Upper lobe of right lung (tissue), 1 donor: ENCODE data around the gene PTPRG. TPM values are rescaled to one million over a fixed set of nuclear protein-coding genes. Genes with fewer than 3 reads are reported as not detected.
A peak's percentile ranks its signal among the peaks of the same experiment; 100 is the strongest.

Experiments
- ATAC-seq: fragments of 200-7000 bp; cut with Tn5 transposase; one replicate; pipeline ENCODE4 v1.9.1; 2020; ENCODE audit warnings: mild to moderate bottlenecking, moderate library complexity
- DNase-seq: peaks from one replicate; pipeline ENCODE4 v3.0.0-alpha.2; 2020
- H3K27ac ChIP-seq: fragments of 200-600 bp; one replicate; pipeline ENCODE4 v1.8.0; 2022
- H3K27me3 ChIP-seq: fragments of 200-600 bp; one replicate; pipeline ENCODE4 v1.8.0; 2022; ENCODE audit warnings: mild to moderate bottlenecking
- H3K36me3 ChIP-seq: fragments of 200-600 bp; one replicate; pipeline ENCODE4 v1.8.0; 2022
- H3K4me1 ChIP-seq: fragments of 200-600 bp; one replicate; pipeline ENCODE4 v1.8.0; 2022
- H3K4me3 ChIP-seq: fragments of 200-600 bp; one replicate; pipeline ENCODE4 v1.8.0; 2022; ENCODE audit warnings: mild to moderate bottlenecking
- H3K9me3 ChIP-seq: fragments of 200-600 bp; one replicate; pipeline ENCODE4 v1.8.0; 2022
- CTCF ChIP-seq: fragments of 200-600 bp; IDR thresholded peaks from one replicate; pipeline ENCODE4 v1.8.0; 2022; ENCODE audit warnings: antibody characterized with exemption
- intact Hi-C: fragments of 100-400 bp; cut with DNase I; formaldehyde crosslinking; loops from one replicate; pipeline ENCODE4 v1.11.0; 2022
- total RNA-seq: library from RNA; stranded (reverse); fragmentation: NEBNext Ultra II Directional; extraction: Animal tissue kit (Norgen Biotek cat#: 25700); gene quantifications from one replicate; pipeline ENCODE4 v1.2.1, GENCODE V29; 2021
- donor health status: DM: no; HTN: yes; CAD: no; lungs with severe emphysema.

The PTPRG gene
- total RNA-seq, 1 donor from 2014 or later, result 86.7 TPM

- TF ChIP-seq CTCF, result no peak
- intact Hi-C loops, result no loop called here
- no peaks in the 10 kb centered on the region for H3K27me3 ChIP-seq
- no peak overlapping the region for H3K27ac ChIP-seq
- no peaks in the 10 kb centered on the region for H3K4me1 ChIP-seq
- H3K36me3 ChIP-seq, result no peaks in the 10 kb centered on the region
- DNase-seq (no peak), ATAC-seq (no peak)
- H3K9me3 ChIP-seq, result no peaks in the 10 kb centered on the region
- H3K4me3 ChIP-seq, result no peak overlapping the region
Measured at GRCh38 chr3:61934505-61934871, 373.1 kb downstream of the PTPRG start.

GRCh38 chr3:61935814-61936213 is 374.4 kb downstream of the PTPRG start:
- ATAC-seq (no peak), DNase-seq (no peak)
- Histone ChIP-seq H3K36me3 (no peaks in the 10 kb centered on the region), H3K9me3 (no peaks in the 10 kb centered on the region), H3K27ac (no peak overlapping the region), H3K4me3 (no peak overlapping the region), H3K4me1 (no peaks in the 10 kb centered on the region), H3K27me3 (no peaks in the 10 kb centered on the region)
- TF ChIP-seq CTCF, result no peak
- intact Hi-C loops, result no loop called here

- peak; percentile 35 for TF ChIP-seq CTCF
- Histone ChIP-seq H3K4me3 (no peak overlapping the region), H3K27ac (no peak overlapping the region), H3K36me3 (no peaks in the 10 kb centered on the region), H3K9me3 (no peaks in the 10 kb centered on the region), H3K4me1 (no peaks in the 10 kb centered on the region), H3K27me3 (no peaks in the 10 kb centered on the region)
- intact Hi-C loops, result no loop called here
- DNase-seq, result no peak
- no peak for ATAC-seq
Measured at GRCh38 chr3:61936344-61936937, 375.1 kb downstream of the PTPRG start.

GRCh38 chr3:61937477-61937876 is 376.1 kb downstream of the PTPRG start:
- intact Hi-C loops, result no loop called here
- Histone ChIP-seq H3K27me3 (no peaks in the 10 kb centered on the region), H3K4me3 (no peak overlapping the region), H3K4me1 (no peaks in the 10 kb centered on the region), H3K27ac (no peak overlapping the region), H3K9me3 (no peaks in the 10 kb centered on the region), H3K36me3 (no peaks in the 10 kb centered on the region)
- DNase-seq, result no peak
- TF ChIP-seq CTCF, result no peak
- no peak for ATAC-seq

- TF ChIP-seq CTCF, result no peak
- DNase-seq, result no peak
- Histone ChIP-seq H3K36me3 (no peaks in the 10 kb centered on the region), H3K27ac (no peak overlapping the region), H3K9me3 (no peaks in the 10 kb centered on the region), H3K27me3 (no peaks in the 10 kb centered on the region), H3K4me1 (no peaks in the 10 kb centered on the region), H3K4me3 (no peak overlapping the region)
- intact Hi-C loops, result no loop called here
- no peak for ATAC-seq
Measured at GRCh38 chr3:61938878-61939549, 377.6 kb downstream of the PTPRG start.
